DND-41 (cell line): ENCODE results near the gene LASP1NB.

ENCODE experiments used
- ATAC-seq: fragments of 200-7000 bp; cut with Tn5 transposase; 3 replicates; pipeline ENCODE4 v1.9.1; 2021; ENCODE audit warnings: low read depth; ENCODE audit not compliant: insufficient read depth
- DNase-seq: peaks from one replicate; pipeline ENCODE4 v3.0.0-alpha.2; 2020
- H2AFZ ChIP-seq: 2 replicates; pipeline ENCODE4 v1.6.0; 2012; ENCODE audit warnings: low read depth, low read length
- H3K27ac ChIP-seq: 2 replicates; pipeline ENCODE4 v1.5.1; 2012; ENCODE audit warnings: low read length, inconsistent platforms
- H3K27me3 ChIP-seq: fragments of 200-600 bp; sonication (generic); 2 replicates; pipeline ENCODE4 v1.6.0; 2012; ENCODE audit warnings: low read length, mild to moderate bottlenecking, inconsistent platforms; ENCODE audit not compliant: insufficient read depth, poor library complexity
- H3K36me3 ChIP-seq: 2 replicates; pipeline ENCODE4 v1.5.1; 2012; ENCODE audit warnings: low read length, inconsistent platforms; ENCODE audit not compliant: insufficient read depth
- H3K4me1 ChIP-seq: 2 replicates; pipeline ENCODE4 v1.5.1; 2012; ENCODE audit warnings: mild to moderate bottlenecking, low read length; ENCODE audit not compliant: insufficient read depth
- H3K4me2 ChIP-seq: 2 replicates; pipeline ENCODE4 v1.6.0; 2012; ENCODE audit warnings: mild to moderate bottlenecking, moderate library complexity, low read length, inconsistent platforms; ENCODE audit not compliant: insufficient read depth
- H3K4me3 ChIP-seq, 2 experiments: fragments of 200-600 bp in 1 of 2; shearing (Covaris generic) in 1 of 2; 2 replicates each; pipeline ENCODE4 v1.5.1; 2012 to 2016; ENCODE audit warnings: inconsistent platforms in 2 of 2, low read length in 2 of 2, mild to moderate bottlenecking in 2 of 2, low read depth in 1 of 2, moderate library complexity in 1 of 2
- H3K79me2 ChIP-seq: 2 replicates; pipeline ENCODE4 v1.6.0; 2012; ENCODE audit warnings: low read length, inconsistent platforms; ENCODE audit not compliant: insufficient read depth
- H3K9ac ChIP-seq: 2 replicates; pipeline ENCODE4 v1.6.0; 2012; ENCODE audit warnings: low read depth, mild to moderate bottlenecking, inconsistent platforms, low read length, moderate library complexity
- H3K9me3 ChIP-seq: 2 replicates; pipeline ENCODE4 v1.5.1; 2012; ENCODE audit warnings: low read length, moderate library complexity, mild to moderate bottlenecking, inconsistent platforms; ENCODE audit not compliant: insufficient read depth, severe bottlenecking
- H4K20me1 ChIP-seq: 2 replicates; pipeline ENCODE4 v1.6.0; 2012; ENCODE audit warnings: low read length; ENCODE audit not compliant: insufficient read depth
- EZH2 ChIP-seq: IDR thresholded peaks from 3 replicates; pipeline ENCODE4 v1.6.1; 2012; ENCODE audit warnings: borderline replicate concordance, low read depth, mild to moderate bottlenecking, moderate library complexity, low read length, inconsistent platforms; ENCODE audit not compliant: severe bottlenecking
- TF ChIP-seq, protein P1 (sequence below): IDR thresholded peaks from 2 replicates; pipeline ENCODE4 v1.5.1; 2012; ENCODE audit warnings: borderline replicate concordance, low read length, moderate library complexity, mild to moderate bottlenecking; ENCODE audit not compliant: poor library complexity, severe bottlenecking; ENCODE audit errors: extremely low read depth

The LASP1NB gene

DNA sequence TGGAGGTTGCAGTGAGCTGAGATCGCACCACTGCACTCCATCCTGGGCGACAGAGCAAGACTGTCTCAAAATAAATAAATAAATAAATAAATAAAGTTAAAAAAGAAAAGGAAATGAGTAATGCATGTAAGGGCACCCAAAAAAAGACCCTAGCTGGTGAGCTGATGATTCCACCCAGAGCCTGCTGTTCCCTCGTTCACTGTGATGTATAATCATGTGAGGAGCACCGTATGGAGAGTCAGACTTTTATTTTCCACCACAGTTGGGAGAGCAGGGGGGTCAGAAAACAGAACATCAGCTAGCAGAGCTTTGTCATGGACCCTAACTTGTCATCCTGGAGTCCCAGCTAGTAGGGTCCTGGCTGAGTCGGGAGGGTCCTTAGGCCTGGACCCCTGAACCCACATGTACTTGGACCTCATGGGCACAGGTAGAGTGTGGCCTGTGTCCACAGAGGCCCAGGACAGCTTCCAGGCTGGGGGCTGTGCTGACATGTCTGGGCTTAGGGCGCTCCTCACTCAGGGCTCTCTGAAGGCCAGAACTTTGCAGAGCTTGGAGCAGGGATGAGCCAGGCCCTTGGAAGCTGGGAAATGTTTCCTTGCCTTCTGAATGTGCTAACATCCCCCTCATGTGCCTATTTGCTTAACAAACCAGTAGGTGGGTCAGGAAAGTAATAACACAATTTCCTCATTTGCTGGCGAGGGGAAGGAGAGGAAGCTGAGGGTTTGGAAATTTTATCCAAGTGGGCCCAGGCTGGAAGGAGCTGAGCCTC is 18.8 kb upstream of the LASP1NB start:
- Histone ChIP-seq H3K4me3 (no peak overlapping the region), H3K9me3 (no peaks in the 10 kb centered on the region), H3K27ac (no peak overlapping the region), H3K79me2 (peaks cover 46% of the 10 kb centered on the region), H3K27me3 (no peaks in the 10 kb centered on the region), H3K4me1 (no peaks in the 10 kb centered on the region), H3K9ac (no peak overlapping the region), H3K4me2 (no peak overlapping the region), H4K20me1 (peaks cover 26% of the 10 kb centered on the region), H2AFZ (no peak overlapping the region), H3K36me3 (peaks cover 53% of the 10 kb centered on the region)
- TF ChIP-seq, protein P1, sequence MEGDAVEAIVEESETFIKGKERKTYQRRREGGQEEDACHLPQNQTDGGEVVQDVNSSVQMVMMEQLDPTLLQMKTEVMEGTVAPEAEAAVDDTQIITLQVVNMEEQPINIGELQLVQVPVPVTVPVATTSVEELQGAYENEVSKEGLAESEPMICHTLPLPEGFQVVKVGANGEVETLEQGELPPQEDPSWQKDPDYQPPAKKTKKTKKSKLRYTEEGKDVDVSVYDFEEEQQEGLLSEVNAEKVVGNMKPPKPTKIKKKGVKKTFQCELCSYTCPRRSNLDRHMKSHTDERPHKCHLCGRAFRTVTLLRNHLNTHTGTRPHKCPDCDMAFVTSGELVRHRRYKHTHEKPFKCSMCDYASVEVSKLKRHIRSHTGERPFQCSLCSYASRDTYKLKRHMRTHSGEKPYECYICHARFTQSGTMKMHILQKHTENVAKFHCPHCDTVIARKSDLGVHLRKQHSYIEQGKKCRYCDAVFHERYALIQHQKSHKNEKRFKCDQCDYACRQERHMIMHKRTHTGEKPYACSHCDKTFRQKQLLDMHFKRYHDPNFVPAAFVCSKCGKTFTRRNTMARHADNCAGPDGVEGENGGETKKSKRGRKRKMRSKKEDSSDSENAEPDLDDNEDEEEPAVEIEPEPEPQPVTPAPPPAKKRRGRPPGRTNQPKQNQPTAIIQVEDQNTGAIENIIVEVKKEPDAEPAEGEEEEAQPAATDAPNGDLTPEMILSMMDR, result no peak
- no peak for ATAC-seq
- DNase-seq, result no peak

DNA sequence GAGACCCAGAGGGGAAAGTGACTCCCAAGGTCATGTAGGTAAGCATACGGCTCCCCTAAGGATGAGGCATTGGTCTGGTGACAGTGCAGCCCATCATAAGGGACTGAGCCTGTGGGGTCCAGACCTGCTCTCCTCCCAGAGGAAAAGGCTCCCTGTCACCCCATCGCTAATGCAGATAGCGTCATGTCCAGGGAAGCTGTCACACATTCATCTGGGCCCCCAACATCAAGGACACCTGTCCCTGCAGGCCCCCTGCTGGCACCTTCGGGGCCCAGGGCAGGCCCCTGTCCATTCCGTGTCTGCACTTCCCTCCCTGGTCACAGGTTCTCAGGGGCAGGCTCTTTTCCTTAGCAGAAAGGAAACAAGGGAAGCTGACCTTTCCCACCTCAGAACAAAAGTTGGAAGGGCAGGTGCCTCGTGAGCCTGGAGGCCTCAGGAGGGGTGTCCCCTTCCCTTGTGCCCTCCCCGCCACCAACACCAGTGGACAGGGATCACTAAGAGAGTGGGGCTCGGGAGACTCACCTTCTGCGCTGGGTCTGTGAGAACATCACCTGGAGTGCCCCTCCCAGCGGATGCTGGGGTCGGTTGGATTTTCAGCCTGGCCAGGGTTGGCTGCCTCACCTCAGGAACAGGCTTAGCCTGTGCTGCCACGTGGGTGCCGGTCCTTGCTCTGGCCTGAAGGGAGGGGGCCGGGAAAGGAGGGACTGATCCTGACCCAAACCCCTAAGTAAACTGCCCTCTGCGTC is 17.3 kb upstream of the LASP1NB start:
- no peaks in the 10 kb centered on the region for H3K9me3 ChIP-seq
- no peak overlapping the region for H2AFZ ChIP-seq
- no peaks in the 10 kb centered on the region for H3K27me3 ChIP-seq
- H3K36me3 ChIP-seq, result peaks cover 60% of the 10 kb centered on the region
- peaks cover 38% of the 10 kb centered on the region for H4K20me1 ChIP-seq
- DNase-seq (no peak), ATAC-seq (no peak)
- H3K4me3 ChIP-seq, result no peak overlapping the region
- no peak overlapping the region for H3K4me2 ChIP-seq
- no peaks in the 10 kb centered on the region for H3K4me1 ChIP-seq
- H3K79me2 ChIP-seq, result peaks cover 46% of the 10 kb centered on the region
- H3K9ac ChIP-seq, result no peak overlapping the region
- no peak overlapping the region for H3K27ac ChIP-seq
- TF ChIP-seq EZH2, result no peak
- TF ChIP-seq, protein P1, result no peak

DNA sequence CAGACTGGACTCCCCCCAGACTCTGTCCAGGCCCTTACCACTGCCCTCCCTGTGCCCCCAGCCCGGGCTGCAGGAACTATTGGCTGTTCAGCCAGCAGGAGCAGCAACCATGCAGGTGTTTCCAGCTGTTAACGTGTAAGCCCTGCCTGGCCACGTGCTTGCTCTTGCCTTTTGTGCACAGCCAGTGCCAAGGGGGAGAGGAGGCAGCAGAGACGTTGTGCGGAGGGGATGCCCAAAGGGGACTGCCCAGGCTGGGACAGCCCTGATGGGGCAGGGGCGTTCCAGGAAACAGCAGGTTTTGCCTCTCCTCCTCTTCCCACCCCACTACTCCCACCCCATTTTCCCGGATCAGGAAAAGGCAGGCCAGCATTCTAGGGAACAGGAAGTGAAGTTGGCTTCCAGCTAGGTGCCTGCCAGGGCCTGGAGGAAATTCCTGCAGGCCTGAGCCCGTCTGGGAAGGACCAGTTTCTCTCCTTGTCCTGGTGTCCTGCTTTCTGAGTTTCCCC is 16.7 kb upstream of the LASP1NB start:
- H3K4me3 ChIP-seq, result no peak overlapping the region
- no peaks in the 10 kb centered on the region for H3K27me3 ChIP-seq
- H3K9ac ChIP-seq, result no peak overlapping the region
- TF ChIP-seq EZH2, result no peak
- TF ChIP-seq, protein P1, result no peak
- no peak for ATAC-seq
- no peaks in the 10 kb centered on the region for H3K4me1 ChIP-seq
- no peak for DNase-seq
- no peak overlapping the region for H2AFZ ChIP-seq
- H3K4me2 ChIP-seq, result no peak overlapping the region
- H3K9me3 ChIP-seq, result no peaks in the 10 kb centered on the region
- H3K36me3 ChIP-seq, result peaks cover 59% of the 10 kb centered on the region
- H3K27ac ChIP-seq, result no peak overlapping the region
- H3K79me2 ChIP-seq, result peaks cover 40% of the 10 kb centered on the region
- H4K20me1 ChIP-seq, result peaks cover 33% of the 10 kb centered on the region
